Liver (tissue), 9 donors: ENCODE results near the gene MSMO1. TPM values are rescaled to one million over a fixed set of nuclear protein-coding genes. Genes with fewer than 3 reads are reported as not detected.
"Not testable (repeated sequence)": the region's sequence is repeated elsewhere in the genome, so short reads cannot be mapped to it uniquely, and the experiment has no call there.

Experiments used
- DNase-seq: peaks from one replicate; pipeline ENCODE4 v3.0.0-alpha.2; 2017; ENCODE audit warnings: low spot score
- H3K27ac ChIP-seq, 2 donors: one replicate each; pipeline ENCODE4 v1.7.0; 2013; ENCODE audit warnings: inconsistent platforms in 2 of 2, low read length in 2 of 2, control low read depth in 1 of 2, low read depth in 1 of 2, mild to moderate bottlenecking in 1 of 2
- H3K27me3 ChIP-seq, 4 donors: one replicate each; pipeline versions ENCODE4 v1.6.1 to v1.7.0; 2013; ENCODE audit warnings: low read length in 3 of 4, inconsistent platforms in 1 of 4, mild to moderate bottlenecking in 1 of 4, moderate library complexity in 1 of 4; ENCODE audit not compliant: control insufficient read depth in 4 of 4, insufficient read depth in 4 of 4
- H3K36me3 ChIP-seq, 4 donors: one replicate each; pipeline versions ENCODE4 v1.6.1 to v1.7.0; 2013; ENCODE audit warnings: low read length in 3 of 4, mild to moderate bottlenecking in 3 of 4, low read depth in 1 of 4, moderate library complexity in 1 of 4; ENCODE audit not compliant: control insufficient read depth in 4 of 4, insufficient read depth in 3 of 4
- H3K4me1 ChIP-seq, 4 donors: one replicate each; pipeline versions ENCODE4 v1.6.1 to v1.7.0; 2013; ENCODE audit warnings: low read length in 3 of 4, mild to moderate bottlenecking in 3 of 4, moderate library complexity in 1 of 4; ENCODE audit not compliant: control insufficient read depth in 4 of 4, insufficient read depth in 4 of 4
- H3K4me3 ChIP-seq, 3 donors: one replicate each; pipeline versions ENCODE4 v1.6.1 to v1.7.0; 2013; ENCODE audit warnings: low read length in 3 of 3, control low read depth in 1 of 3, low read depth in 1 of 3, mild to moderate bottlenecking in 1 of 3
- H3K9ac ChIP-seq, 2 donors: one replicate each; pipeline ENCODE4 v1.7.0; 2013; ENCODE audit warnings: low read length in 2 of 2, mild to moderate bottlenecking in 2 of 2, moderate library complexity in 2 of 2, control low read depth in 1 of 2, low read depth in 1 of 2
- H3K9me3 ChIP-seq, 4 donors: one replicate each; pipeline versions ENCODE4 v1.6.1 to v1.7.0; 2013; ENCODE audit warnings: low read length in 3 of 4; ENCODE audit not compliant: control insufficient read depth in 4 of 4
- ATF3 ChIP-seq: IDR thresholded peaks from 2 replicates; pipeline ENCODE4 v1.6.1; 2016; ENCODE audit warnings: antibody characterized with exemption
- CTCF ChIP-seq: fragments of 150-350 bp; IDR thresholded peaks from 2 replicates; pipeline ENCODE4 v1.5.1; 2017; ENCODE audit warnings: improper control_type of control experiment, low read depth, low read length; ENCODE audit not compliant: missing input control
- EGR1 ChIP-seq, 2 donors: IDR thresholded peaks; 2 replicates each; pipeline ENCODE4 v1.6.1; 2016 to 2018; ENCODE audit warnings: antibody characterized with exemption in 2 of 2, low read depth in 2 of 2
- FOXA1 ChIP-seq: IDR thresholded peaks from 2 replicates; pipeline ENCODE4 v1.6.1; 2016; ENCODE audit warnings: antibody characterized with exemption
- FOXA2 ChIP-seq: IDR thresholded peaks from 2 replicates; pipeline ENCODE4 v1.6.1; 2016; ENCODE audit warnings: antibody characterized with exemption
- GABPA ChIP-seq, 2 donors: IDR thresholded peaks in 1 of 2; conservative IDR thresholded peaks in 1 of 2; 2 replicates each; pipeline ENCODE4 v1.6.1; 2016; ENCODE audit warnings: antibody characterized with exemption in 2 of 2, mild to moderate bottlenecking in 1 of 2, moderate library complexity in 1 of 2
- HNF4A ChIP-seq, 2 donors: conservative IDR thresholded peaks; 2 replicates each; pipeline ENCODE4 v1.6.1; 2016; ENCODE audit warnings: antibody characterized with exemption in 2 of 2, mild to moderate bottlenecking in 2 of 2
- HNF4G ChIP-seq: IDR thresholded peaks from 2 replicates; pipeline ENCODE4 v1.6.1; 2016; ENCODE audit warnings: antibody characterized with exemption
- JUND ChIP-seq, 2 donors: IDR thresholded peaks; 2 replicates each; pipeline ENCODE4 v1.6.1; 2016; ENCODE audit warnings: antibody characterized with exemption in 2 of 2
- NR2F2 ChIP-seq: IDR thresholded peaks from 2 replicates; pipeline ENCODE4 v1.6.1; 2016; ENCODE audit warnings: antibody characterized with exemption
- RAD21 ChIP-seq, 2 donors: IDR thresholded peaks; 2 replicates each; pipeline ENCODE4 v1.6.1; 2016; ENCODE audit warnings: antibody characterized with exemption in 2 of 2, mild to moderate bottlenecking in 2 of 2
- REST ChIP-seq: IDR thresholded peaks from 2 replicates; pipeline ENCODE4 v1.6.1; 2016; ENCODE audit warnings: antibody characterized with exemption, mild to moderate bottlenecking
- RXRA ChIP-seq, 2 donors: IDR thresholded peaks; 2 replicates each; pipeline ENCODE4 v1.6.1; 2017 to 2018; ENCODE audit warnings: antibody characterized with exemption in 2 of 2, mild to moderate bottlenecking in 1 of 2
- SP1 ChIP-seq: IDR thresholded peaks from 2 replicates; pipeline ENCODE4 v1.6.1; 2018; ENCODE audit warnings: antibody characterized with exemption, mild to moderate bottlenecking
- TAF1 ChIP-seq: conservative IDR thresholded peaks from 2 replicates; pipeline ENCODE4 v1.6.1; 2016; ENCODE audit warnings: antibody characterized with exemption, mild to moderate bottlenecking
- YY1 ChIP-seq: IDR thresholded peaks from 2 replicates; pipeline ENCODE4 v1.6.1; 2016; ENCODE audit warnings: antibody characterized with exemption, mild to moderate bottlenecking
- WGBS: extraction: QIAGEN DNeasy Blood & Tissue Kit; methylation state at CpG from one replicate; pipeline ENCODE4 v1.1.7; 2013; 5-methylcytosine and 5-hydroxymethylcytosine counted together
- polyA plus RNA-seq, 2 donors: library from polyadenylated mRNA; stranded (reverse) in 1 of 2; unstranded in 1 of 2; fragments of 200-250 nt in 1 of 2; fragments of >200 nt in 1 of 2; fragmentation: Nextera tagmentation in 1 of 2; extraction: Ambion mirVana in 1 of 2; gene quantifications; one replicate each; pipeline versions ENCODE4 v1.2.1 to v1.2.3, GENCODE V29; 2013 to 2015
- total RNA-seq, 2 donors: library from RNA; depleted of rRNA; stranded (reverse); fragments of >200 nt; gene quantifications; one replicate each; pipeline ENCODE4 v1.2.3, GENCODE V29; 2014
- TF ChIP-seq, protein P1 (sequence below): IDR thresholded peaks from 2 replicates; pipeline ENCODE4 v1.6.1; 2016; ENCODE audit warnings: antibody characterized with exemption
- TF ChIP-seq, protein P2 (sequence below): IDR thresholded peaks from 2 replicates; pipeline ENCODE4 v1.6.1; 2016; ENCODE audit warnings: antibody characterized with exemption
- donor health status: healthy.
- donor health status: healthy.
- donor health status: healthy.
- donor health status: healthy.
- donor health status: healthy.

MSMO1 gene
- 100 to 1,000 TPM; 448 to 721 TPM for total RNA-seq
- 100 to 1,000 TPM; 153 to 204 TPM for polyA plus RNA-seq

DNA sequence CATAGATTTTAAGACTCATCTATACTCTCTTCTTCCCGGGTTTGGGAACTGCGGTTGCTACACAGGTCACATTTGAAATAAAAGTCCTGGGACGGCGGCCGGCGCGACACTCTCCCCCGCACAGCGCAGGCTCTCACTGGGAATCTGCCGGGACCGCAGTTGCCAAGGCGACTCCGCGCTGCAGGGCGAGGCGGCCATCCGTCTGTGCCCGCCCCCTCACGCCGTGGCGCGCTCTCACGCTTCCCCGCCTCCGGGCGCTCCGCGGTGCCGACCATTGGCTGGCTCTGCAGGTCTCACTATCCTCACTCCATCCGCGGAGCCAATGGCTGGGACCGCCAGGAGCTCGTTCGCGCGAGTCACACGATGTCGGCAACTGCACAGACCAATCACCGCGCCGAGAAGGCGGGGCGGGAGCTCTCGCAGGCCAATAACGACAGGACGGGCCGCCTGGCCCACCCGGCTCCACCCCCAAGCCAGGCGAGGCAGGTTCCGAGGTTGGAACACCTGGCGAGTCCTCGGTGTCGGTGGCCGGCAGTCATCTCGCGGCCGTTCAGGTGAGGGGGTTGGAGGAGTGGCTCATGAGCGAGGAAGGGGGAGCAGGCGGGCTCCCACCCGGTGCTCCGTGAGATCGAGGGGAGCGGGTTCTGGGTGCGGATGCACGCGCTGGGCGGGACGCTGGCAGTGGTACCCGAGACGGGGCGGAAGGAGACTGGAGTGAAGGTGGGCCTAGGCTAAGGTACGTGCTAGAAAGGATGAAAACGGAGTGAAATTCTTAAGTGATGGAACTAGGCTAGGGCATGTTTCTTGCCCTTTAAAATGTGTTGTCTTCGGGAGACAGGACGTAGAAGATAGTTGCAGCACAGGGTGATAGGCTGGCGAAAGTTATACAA is at the start of gene MSMO1:
TSS of gene MSMO1 (plus strand) at position 459 of the 890 bp plus-strand sequence. CDS start 5,702 bp downstream, outside the sequence.
- TF ChIP-seq FOXA1, result no peak
- no peak for TF ChIP-seq GABPA (IDR thresholded peaks at IDR 0.05 in 1 of 2, conservative IDR thresholded peaks at IDR 0.05 in 1 of 2)
- TF ChIP-seq YY1, result peak; percentile 94
- no peak for TF ChIP-seq NR2F2
- peak in 1 of 2 donors; percentile 13 for TF ChIP-seq RXRA (IDR thresholded peaks at IDR 0.05)
- peak; percentile 93 to 95 for TF ChIP-seq EGR1 (IDR thresholded peaks at IDR 0.05; ENCODE audit: low read depth in 2 of 2)
- TF ChIP-seq, protein P1, sequence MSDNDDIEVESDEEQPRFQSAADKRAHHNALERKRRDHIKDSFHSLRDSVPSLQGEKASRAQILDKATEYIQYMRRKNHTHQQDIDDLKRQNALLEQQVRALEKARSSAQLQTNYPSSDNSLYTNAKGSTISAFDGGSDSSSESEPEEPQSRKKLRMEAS, result peak; percentile 45
- no peak for TF ChIP-seq JUND (IDR thresholded peaks at IDR 0.05)
- TF ChIP-seq HNF4G, result no peak
- no peak for TF ChIP-seq ATF3
- peak; percentile 96 for TF ChIP-seq TAF1
- TF ChIP-seq HNF4A (conservative IDR thresholded peaks at IDR 0.05), result no peak
- TF ChIP-seq REST, result peak; percentile 95
- TF ChIP-seq FOXA2, result no peak
- no peak for TF ChIP-seq CTCF
- TF ChIP-seq, protein P2, sequence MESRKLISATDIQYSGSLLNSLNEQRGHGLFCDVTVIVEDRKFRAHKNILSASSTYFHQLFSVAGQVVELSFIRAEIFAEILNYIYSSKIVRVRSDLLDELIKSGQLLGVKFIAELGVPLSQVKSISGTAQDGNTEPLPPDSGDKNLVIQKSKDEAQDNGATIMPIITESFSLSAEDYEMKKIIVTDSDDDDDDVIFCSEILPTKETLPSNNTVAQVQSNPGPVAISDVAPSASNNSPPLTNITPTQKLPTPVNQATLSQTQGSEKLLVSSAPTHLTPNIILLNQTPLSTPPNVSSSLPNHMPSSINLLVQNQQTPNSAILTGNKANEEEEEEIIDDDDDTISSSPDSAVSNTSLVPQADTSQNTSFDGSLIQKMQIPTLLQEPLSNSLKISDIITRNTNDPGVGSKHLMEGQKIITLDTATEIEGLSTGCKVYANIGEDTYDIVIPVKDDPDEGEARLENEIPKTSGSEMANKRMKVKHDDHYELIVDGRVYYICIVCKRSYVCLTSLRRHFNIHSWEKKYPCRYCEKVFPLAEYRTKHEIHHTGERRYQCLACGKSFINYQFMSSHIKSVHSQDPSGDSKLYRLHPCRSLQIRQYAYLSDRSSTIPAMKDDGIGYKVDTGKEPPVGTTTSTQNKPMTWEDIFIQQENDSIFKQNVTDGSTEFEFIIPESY, result peak; percentile 38
- peak; percentile 96 for TF ChIP-seq SP1
- TF ChIP-seq RAD21 (IDR thresholded peaks at IDR 0.05), result peak; percentile 10 to 23
- WGBS, result under 1% methylated on average over 76 of the region's 76 CpGs
- H3K27ac ChIP-seq, result peak within 1 kb of the TSS; percentile 94 to 97
- H3K4me1 ChIP-seq, result peaks cover 2 to 39% (median 16%) of the 10 kb centered on the region in 4 donors
- no peaks in the 10 kb centered on the region for H3K9me3 ChIP-seq
- peak within 1 kb of the TSS; percentile 68 to 95 (median 93) for H3K4me3 ChIP-seq
- DNase-seq, result peak; percentile 95
- H3K27me3 ChIP-seq, result no peaks in the 10 kb centered on the region
- H3K9ac ChIP-seq, result peak within 1 kb of the TSS; percentile 92 to 99
- H3K36me3 ChIP-seq, result no peaks in the 10 kb centered on the region

GRCh38 chr4:165279531-165279930 is 47.9 kb upstream of the MSMO1 start:
- not testable (repeated sequence) for H3K4me3 ChIP-seq, H3K4me1 ChIP-seq, DNase-seq, H3K27me3 ChIP-seq, H3K36me3 ChIP-seq, H3K9ac ChIP-seq, H3K27ac ChIP-seq, H3K9me3 ChIP-seq
- WGBS, result 97% methylated on average over 20 of the region's 20 CpGs

GRCh38 chr4:165284697-165285096 is 42.8 kb upstream of the MSMO1 start:
- H3K4me1 ChIP-seq, result peaks cover 3 to 17% (median 12%) of the 10 kb centered on the region in 4 donors
- H3K9ac ChIP-seq, H3K4me3 ChIP-seq, DNase-seq, H3K27me3 ChIP-seq, H3K9me3 ChIP-seq, H3K27ac ChIP-seq, H3K36me3 ChIP-seq: not testable (repeated sequence)
- WGBS, result 97% methylated on average over 3 of the region's 3 CpGs
